ENCODE measurements around the gene MAPKAP1.

MAPKAP1 gene

GRCh38 chr9:125391704-125392103 lies 315.3 kb downstream of the MAPKAP1 start:
- ChIA-PET CTCF (no interaction called here), POLR2A (no interaction called here)
- TF ChIP-seq HDGF (IDR thresholded peaks at IDR 0.05; ENCODE audit: borderline replicate concordance): no peak
- TF ChIP-seq TARDBP (IDR thresholded peaks at IDR 0.05): no peak
- no peak for TF ChIP-seq PKNOX1 (IDR thresholded peaks at IDR 0.05)
- TF ChIP-seq NFRKB (IDR thresholded peaks at IDR 0.05): no peak
- no peak for TF ChIP-seq BHLHE40 (IDR thresholded peaks at IDR 0.05; ENCODE audit: borderline replicate concordance)
- no peak for TF ChIP-seq LEF1 (IDR thresholded peaks at IDR 0.05; ENCODE audit: borderline replicate concordance)
- TF ChIP-seq FOXK2 (IDR thresholded peaks at IDR 0.05): no peak
- TF ChIP-seq SUZ12 (IDR thresholded peaks at IDR 0.05): no peak
- TF ChIP-seq CTBP1 (IDR thresholded peaks at IDR 0.05; ENCODE audit: borderline replicate concordance): no peak
- no peak for TF ChIP-seq FOXM1 (IDR thresholded peaks at IDR 0.05; ENCODE audit: borderline replicate concordance)
- no peak for TF ChIP-seq ARNT (IDR thresholded peaks at IDR 0.05)
- no peak for TF ChIP-seq SP1 (IDR thresholded peaks at IDR 0.05)
- no peak for TF ChIP-seq FOXA1 (IDR thresholded peaks at IDR 0.05)
- TF ChIP-seq ELF4 (IDR thresholded peaks at IDR 0.05): no peak
- no peak for TF ChIP-seq ZNF384 (IDR thresholded peaks at IDR 0.05)
- TF ChIP-seq L3MBTL2 (conservative IDR thresholded peaks at IDR 0.05): no peak
- DNase-seq (ENCODE audit: extremely low spot score): no peak

- POLR2A ChIA-PET: no interaction called here
- CTCF ChIA-PET: no interaction called here
- TF ChIP-seq SP1 (IDR thresholded peaks at IDR 0.05): no peak
- no peak for TF ChIP-seq CTBP1 (IDR thresholded peaks at IDR 0.05; ENCODE audit: borderline replicate concordance)
- no peak for TF ChIP-seq ELF4 (IDR thresholded peaks at IDR 0.05)
- TF ChIP-seq L3MBTL2 (conservative IDR thresholded peaks at IDR 0.05): no peak
- no peak for TF ChIP-seq HDGF (IDR thresholded peaks at IDR 0.05; ENCODE audit: borderline replicate concordance)
- no peak for TF ChIP-seq FOXK2 (IDR thresholded peaks at IDR 0.05)
- TF ChIP-seq BHLHE40 (IDR thresholded peaks at IDR 0.05; ENCODE audit: borderline replicate concordance): no peak
- TF ChIP-seq LEF1 (IDR thresholded peaks at IDR 0.05; ENCODE audit: borderline replicate concordance): no peak
- no peak for TF ChIP-seq PKNOX1 (IDR thresholded peaks at IDR 0.05)
- TF ChIP-seq NFRKB (IDR thresholded peaks at IDR 0.05): no peak
- TF ChIP-seq FOXA1 (IDR thresholded peaks at IDR 0.05): no peak
- no peak for TF ChIP-seq FOXM1 (IDR thresholded peaks at IDR 0.05; ENCODE audit: borderline replicate concordance)
- TF ChIP-seq ARNT (IDR thresholded peaks at IDR 0.05): no peak
- no peak for TF ChIP-seq SUZ12 (IDR thresholded peaks at IDR 0.05)
- no peak for TF ChIP-seq TARDBP (IDR thresholded peaks at IDR 0.05)
- TF ChIP-seq ZNF384 (IDR thresholded peaks at IDR 0.05): no peak
- DNase-seq (ENCODE audit: extremely low spot score): no peak
Observed at GRCh38 chr9:125388978-125389377, 318.0 kb downstream of the MAPKAP1 start.

GRCh38 chr9:125387861-125388524 lies 319.0 kb downstream of the MAPKAP1 start:
- POLR2A ChIA-PET: no interaction called here
- CTCF ChIA-PET: no interaction called here
- DNase-seq (ENCODE audit: extremely low spot score): no peak
- no peak for TF ChIP-seq PKNOX1 (IDR thresholded peaks at IDR 0.05)
- no peak for TF ChIP-seq NFRKB (IDR thresholded peaks at IDR 0.05)
- TF ChIP-seq CTBP1 (IDR thresholded peaks at IDR 0.05; ENCODE audit: borderline replicate concordance): no peak
- no peak for TF ChIP-seq SP1 (IDR thresholded peaks at IDR 0.05)
- no peak for TF ChIP-seq ARNT (IDR thresholded peaks at IDR 0.05)
- no peak for TF ChIP-seq L3MBTL2 (conservative IDR thresholded peaks at IDR 0.05)
- TF ChIP-seq FOXM1 (IDR thresholded peaks at IDR 0.05; ENCODE audit: borderline replicate concordance): no peak
- no peak for TF ChIP-seq SUZ12 (IDR thresholded peaks at IDR 0.05)
- no peak for TF ChIP-seq ZNF384 (IDR thresholded peaks at IDR 0.05)
- no peak for TF ChIP-seq FOXK2 (IDR thresholded peaks at IDR 0.05)
- no peak for TF ChIP-seq ELF4 (IDR thresholded peaks at IDR 0.05)
- no peak for TF ChIP-seq HDGF (IDR thresholded peaks at IDR 0.05; ENCODE audit: borderline replicate concordance)
- TF ChIP-seq TARDBP (IDR thresholded peaks at IDR 0.05): no peak
- no peak for TF ChIP-seq FOXA1 (IDR thresholded peaks at IDR 0.05)
- no peak for TF ChIP-seq BHLHE40 (IDR thresholded peaks at IDR 0.05; ENCODE audit: borderline replicate concordance)

Data from HEK293T (cell line).